ENCODE data around the gene OR2A2. TPM values are rescaled to one million over a fixed set of nuclear protein-coding genes. Genes with fewer than 3 reads are reported as not detected.

OR2A2 gene
- total RNA-seq, 2 donors from 2014 or later, result not detected

GRCh38 chr7:144105211-144105610 lies 4.2 kb upstream of the OR2A2 start:
- TF ChIP-seq CTCF (conservative IDR thresholded peaks at IDR 0.05), result no peak
- no peak overlapping the region for H3K4me3 Mint-ChIP-seq
- no peak for DNase-seq
- no peak overlapping the region for H3K27ac Mint-ChIP-seq
- H3K36me3 ChIP-seq (ENCODE audit: control insufficient read depth, insufficient read depth, low read length), result no peaks in the 10 kb centered on the region
- H3K27ac ChIP-seq (ENCODE audit: low read depth, low read length), result no peak overlapping the region
- no peaks in the 10 kb centered on the region for H3K9me3 Mint-ChIP-seq
- no peaks in the 10 kb centered on the region for H3K4me1 Mint-ChIP-seq
- H3K36me3 Mint-ChIP-seq (ENCODE audit: low read depth), result no peaks in the 10 kb centered on the region
- H3K27me3 Mint-ChIP-seq (ENCODE audit: insufficient read depth), result no peaks in the 10 kb centered on the region
- H3K4me3 ChIP-seq (ENCODE audit: low read length), result no peak overlapping the region
- no peak overlapping the region for H3K9ac ChIP-seq (ENCODE audit: extremely low read depth, low read length, poor library complexity, severe bottlenecking)
- no peaks in the 10 kb centered on the region for H3K4me1 ChIP-seq (ENCODE audit: control insufficient read depth, insufficient read depth, low read length)
- no peaks in the 10 kb centered on the region for H3K9me3 ChIP-seq (ENCODE audit: control insufficient read depth, low read length)
- H3K27me3 ChIP-seq (ENCODE audit: control insufficient read depth, insufficient read depth, low read length, poor library complexity, severe bottlenecking), result no peaks in the 10 kb centered on the region

- H3K9me3 Mint-ChIP-seq, result no peaks in the 10 kb centered on the region
- H3K36me3 Mint-ChIP-seq (ENCODE audit: low read depth), result no peaks in the 10 kb centered on the region
- H3K27me3 ChIP-seq (ENCODE audit: control insufficient read depth, insufficient read depth, low read length, poor library complexity, severe bottlenecking), result no peaks in the 10 kb centered on the region
- no peaks in the 10 kb centered on the region for H3K9me3 ChIP-seq (ENCODE audit: control insufficient read depth, low read length)
- TF ChIP-seq CTCF (conservative IDR thresholded peaks at IDR 0.05), result peak; percentile 39
- no peak overlapping the region for H3K4me3 Mint-ChIP-seq
- 91% methylated on average over 3 to 5 of the region's 5 CpGs for WGBS, 2 experiments (ENCODE audit: insufficient coverage in 1 of 2, insufficient read length in 1 of 2)
- no peak overlapping the region for H3K9ac ChIP-seq (ENCODE audit: extremely low read depth, low read length, poor library complexity, severe bottlenecking)
- no peak overlapping the region for H3K4me3 ChIP-seq (ENCODE audit: low read length)
- no peaks in the 10 kb centered on the region for H3K4me1 Mint-ChIP-seq
- H3K4me1 ChIP-seq (ENCODE audit: control insufficient read depth, insufficient read depth, low read length), result no peaks in the 10 kb centered on the region
- H3K36me3 ChIP-seq (ENCODE audit: control insufficient read depth, insufficient read depth, low read length), result no peaks in the 10 kb centered on the region
- no peak overlapping the region for H3K27ac ChIP-seq (ENCODE audit: low read depth, low read length)
- DNase-seq, result no peak
- H3K27me3 Mint-ChIP-seq (ENCODE audit: insufficient read depth), result peaks cover 2% of the 10 kb centered on the region
- H3K27ac Mint-ChIP-seq, result no peak overlapping the region
These were observed 889 bp downstream of the OR2A2 start for GRCh38 chr7:144110272-144110671.

GRCh38 chr7:144113651-144114050 lies 4.3 kb downstream of the OR2A2 start:
- no peak for DNase-seq
- Histone ChIP-seq H3K4me1 (ENCODE audit: control insufficient read depth, insufficient read depth, low read length) (no peaks in the 10 kb centered on the region), H3K36me3 (ENCODE audit: control insufficient read depth, insufficient read depth, low read length) (no peaks in the 10 kb centered on the region), H3K9me3 (ENCODE audit: control insufficient read depth, low read length) (no peaks in the 10 kb centered on the region), H3K27me3 (ENCODE audit: control insufficient read depth, insufficient read depth, low read length, poor library complexity, severe bottlenecking) (no peaks in the 10 kb centered on the region), H3K4me3 (ENCODE audit: low read length) (no peak overlapping the region), H3K9ac (ENCODE audit: extremely low read depth, low read length, poor library complexity, severe bottlenecking) (no peak overlapping the region), H3K27ac (ENCODE audit: low read depth, low read length) (no peak overlapping the region)
- H3K4me3 Mint-ChIP-seq, result no peak overlapping the region
- H3K36me3 Mint-ChIP-seq (ENCODE audit: low read depth), result no peaks in the 10 kb centered on the region
- peaks cover 2% of the 10 kb centered on the region for H3K27me3 Mint-ChIP-seq (ENCODE audit: insufficient read depth)
- H3K27ac Mint-ChIP-seq, result no peak overlapping the region
- H3K9me3 Mint-ChIP-seq, result no peaks in the 10 kb centered on the region
- 59 to 100% methylated on average over 1 of the region's 1 CpG for WGBS, 2 experiments (ENCODE audit: insufficient coverage in 1 of 2, insufficient read length in 1 of 2)
- no peak for TF ChIP-seq CTCF (conservative IDR thresholded peaks at IDR 0.05)
- H3K4me1 Mint-ChIP-seq, result no peaks in the 10 kb centered on the region

All from endodermal cell (in vitro differentiated cells).